Keratinocyte (primary cell): ENCODE measurements around the gene MATK. TPM values are rescaled to one million over a fixed set of nuclear protein-coding genes. Genes with fewer than 3 reads are reported as not detected.

Source experiments
- DNase-seq: peaks from one replicate; pipeline ENCODE4 v3.0.0-alpha.2; 2011; ENCODE audit warnings: low read depth, missing footprints, low spot score
- FAIRE-seq: peaks from 2 replicates; lab custom pipeline; 2011; peaks lifted over from hg19 to GRCh38; lab: Jason Lieb, UNC
- H2AFZ ChIP-seq: 2 replicates; pipeline ENCODE4 v1.6.0; 2012; ENCODE audit warnings: low read length, control low read depth, inconsistent platforms; ENCODE audit not compliant: control insufficient read depth
- H3K27ac ChIP-seq: 2 replicates; pipeline ENCODE4 v1.5.1; 2011; ENCODE audit warnings: low read length; ENCODE audit not compliant: control insufficient read depth, insufficient read depth
- H3K27me3 ChIP-seq: 3 replicates; pipeline ENCODE4 v1.6.0; 2011; ENCODE audit warnings: low read length; ENCODE audit not compliant: control insufficient read depth, insufficient read depth; ENCODE audit errors: extremely low read depth
- H3K36me3 ChIP-seq, 2 experiments: 2 replicates in 1 of 2; 3 replicates in 1 of 2; pipeline ENCODE4 v1.5.1; 2011; ENCODE audit warnings: low read length in 2 of 2, mild to moderate bottlenecking in 1 of 2; ENCODE audit not compliant: control insufficient read depth in 2 of 2, insufficient read depth in 2 of 2; ENCODE audit errors: extremely low read depth in 1 of 2
- H3K4me1 ChIP-seq: 3 replicates; pipeline ENCODE4 v1.5.1; 2011; ENCODE audit warnings: low read length; ENCODE audit not compliant: control insufficient read depth, insufficient read depth; ENCODE audit errors: extremely low read depth
- H3K4me2 ChIP-seq: 3 replicates; pipeline ENCODE4 v1.6.0; 2011; ENCODE audit warnings: low read depth, low read length; ENCODE audit not compliant: control insufficient read depth, insufficient read depth; ENCODE audit errors: extremely low read depth
- H3K4me3 ChIP-seq, 3 experiments: fragments of 200-600 bp in 1 of 3; sonication (generic) in 1 of 3; 2 replicates in 2 of 3; 3 replicates in 1 of 3; pipeline ENCODE4 v1.5.1; 2011 to 2016; ENCODE audit warnings: low read length in 3 of 3, mild to moderate bottlenecking in 3 of 3, control low read depth in 2 of 3, inconsistent platforms in 1 of 3, low read depth in 1 of 3, mixed read lengths in 1 of 3, mixed run types in 1 of 3, moderate library complexity in 1 of 3; ENCODE audit not compliant: control insufficient read depth in 2 of 3, insufficient read depth in 2 of 3; ENCODE audit errors: extremely low read depth in 1 of 3
- H3K79me2 ChIP-seq: 2 replicates; pipeline ENCODE4 v1.6.0; 2012; ENCODE audit warnings: low read length; ENCODE audit not compliant: control insufficient read depth, insufficient read depth
- H3K9ac ChIP-seq: 3 replicates; pipeline ENCODE4 v1.6.0; 2011; ENCODE audit warnings: low read length; ENCODE audit not compliant: control insufficient read depth, insufficient read depth; ENCODE audit errors: extremely low read depth
- H3K9me1 ChIP-seq: 3 replicates; pipeline ENCODE4 v1.6.0; 2011; ENCODE audit warnings: low read length; ENCODE audit not compliant: control insufficient read depth, insufficient read depth; ENCODE audit errors: extremely low read depth
- H3K9me3 ChIP-seq: 2 replicates; pipeline ENCODE4 v1.5.1; 2012; ENCODE audit warnings: low read depth, low read length; ENCODE audit not compliant: control insufficient read depth
- H4K20me1 ChIP-seq: 3 replicates; pipeline ENCODE4 v1.6.0; 2011; ENCODE audit warnings: low read length; ENCODE audit not compliant: control insufficient read depth, insufficient read depth; ENCODE audit errors: extremely low read depth
- EZH2 ChIP-seq: IDR thresholded peaks from one replicate; pipeline ENCODE4 v1.6.1; 2012; ENCODE audit warnings: inconsistent platforms, mild to moderate bottlenecking, low read length, moderate library complexity
- dilution Hi-C: fragments of 300-500 bp; cut with MboI; formaldehyde crosslinking; loops from one replicate; pipeline ENCODE4 v1.7.0; 2020; ENCODE audit warnings: low sequenced_read_pairs; ENCODE audit not compliant: extremely low pct_ligation_motif_present
- polyA minus RNA-seq, 3 experiments: library from RNA; depleted of rRNA, polyadenylated mRNA; stranded (reverse); fragments of >200 nt; gene quantifications; 1 replicate in 1 of 3; 2 replicates in 1 of 3; 3 replicates in 1 of 3; pipeline ENCODE4 v1.2.3, GENCODE V29; 2011
- polyA plus RNA-seq, 5 experiments: library from polyadenylated mRNA; depleted of rRNA in 3 of 5; stranded (reverse) in 3 of 5; stranded (forward) in 1 of 5; unstranded in 1 of 5; fragments of >200 nt; gene quantifications; 1 replicate in 1 of 5; 2 replicates in 3 of 5; 3 replicates in 1 of 5; pipeline versions ENCODE4 v1.2.1 to v1.2.3, GENCODE V29; 2011 to 2012; ENCODE audit warnings: missing spikeins in 2 of 5, low read depth in 1 of 5, low replicate concordance in 1 of 5
- TF ChIP-seq, protein P1 (sequence below), 3 experiments: IDR thresholded peaks in 1 of 3; conservative IDR thresholded peaks in 1 of 3; optimal IDR thresholded peaks in 1 of 3; 2 replicates in 2 of 3; 3 replicates in 1 of 3; pipeline versions ENCODE3 to v1.5.1; 2011; ENCODE audit warnings: low read length in 3 of 3, mild to moderate bottlenecking in 3 of 3, moderate library complexity in 2 of 3, control low read depth in 1 of 3, inconsistent platforms in 1 of 3; ENCODE audit not compliant: insufficient read depth in 2 of 3; ENCODE audit errors: extremely low read depth in 1 of 3

The MATK gene, protein sequence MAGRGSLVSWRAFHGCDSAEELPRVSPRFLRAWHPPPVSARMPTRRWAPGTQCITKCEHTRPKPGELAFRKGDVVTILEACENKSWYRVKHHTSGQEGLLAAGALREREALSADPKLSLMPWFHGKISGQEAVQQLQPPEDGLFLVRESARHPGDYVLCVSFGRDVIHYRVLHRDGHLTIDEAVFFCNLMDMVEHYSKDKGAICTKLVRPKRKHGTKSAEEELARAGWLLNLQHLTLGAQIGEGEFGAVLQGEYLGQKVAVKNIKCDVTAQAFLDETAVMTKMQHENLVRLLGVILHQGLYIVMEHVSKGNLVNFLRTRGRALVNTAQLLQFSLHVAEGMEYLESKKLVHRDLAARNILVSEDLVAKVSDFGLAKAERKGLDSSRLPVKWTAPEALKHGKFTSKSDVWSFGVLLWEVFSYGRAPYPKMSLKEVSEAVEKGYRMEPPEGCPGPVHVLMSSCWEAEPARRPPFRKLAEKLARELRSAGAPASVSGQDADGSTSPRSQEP
- polyA plus RNA-seq, result 0.05 to 0.27 TPM (median 0.16 TPM) in 3 replicates
- not detected for polyA plus RNA-seq (2011; ENCODE audit: low read depth)
- polyA plus RNA-seq (2011; cell fraction: cytosol; rRNA removed), result 0.11 and 0.22 TPM in 2 replicates
- 0.22 and 0.43 TPM in 2 replicates for polyA plus RNA-seq (2011; cell fraction: nucleus; rRNA removed)
- polyA plus RNA-seq (2012; ENCODE audit: low replicate concordance), result 0.08 and 0.38 TPM in 2 replicates
- not detected in 3 replicates for polyA minus RNA-seq
- polyA minus RNA-seq (2011; cell fraction: cytosol; rRNA and poly(A)+ RNA removed), result 2.7 TPM
- not detected in 2 replicates for polyA minus RNA-seq (2011; cell fraction: nucleus; rRNA and poly(A)+ RNA removed)

DNA sequence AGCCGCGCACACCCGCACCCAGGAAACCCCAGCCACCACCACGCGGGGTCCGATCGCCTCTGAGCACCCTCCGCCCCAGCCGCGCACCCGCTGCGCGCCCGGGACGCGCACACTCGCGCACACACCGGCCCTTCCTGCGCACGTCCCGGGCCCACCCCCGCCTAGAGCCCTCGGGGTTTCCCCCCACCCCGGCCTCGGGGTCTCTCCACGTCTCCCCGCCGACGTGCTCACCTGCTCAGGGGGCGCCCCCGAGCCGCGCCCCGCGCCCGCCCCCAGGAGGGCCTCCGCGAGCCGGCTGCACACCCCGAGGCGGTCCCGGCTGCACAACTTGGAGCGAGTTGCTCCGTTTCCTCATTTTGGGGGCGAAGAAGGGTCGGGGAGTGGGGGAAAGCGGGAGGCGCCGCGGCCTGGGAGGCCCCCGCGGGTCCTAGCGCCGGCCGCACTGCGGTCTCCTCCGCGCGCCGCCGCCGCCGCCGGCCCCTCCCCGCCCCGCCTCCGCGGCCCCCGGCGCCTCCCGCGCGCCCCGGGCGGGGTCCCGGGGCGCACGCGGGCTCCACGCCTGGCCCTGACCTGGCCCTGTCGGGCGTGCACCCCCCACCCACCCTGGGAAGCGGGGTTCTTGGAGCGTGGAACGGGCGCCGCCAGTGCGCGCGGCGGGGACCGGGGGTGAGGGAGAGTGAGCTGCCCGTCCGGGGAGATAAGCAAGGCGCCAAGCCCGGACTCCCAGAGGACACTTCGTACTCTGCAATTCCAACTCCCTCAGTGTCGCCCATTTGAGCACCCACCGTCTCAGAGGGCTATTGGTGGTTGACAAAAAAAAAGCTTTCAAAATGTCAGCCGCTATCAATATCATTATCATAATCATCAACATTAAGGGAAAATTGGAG is at the start of gene MATK:
TSS of gene MATK (minus strand) at position 444 of the 887 bp plus-strand sequence. CDS start 1,246 bp downstream, outside the sequence.
- no peaks in the 10 kb centered on the region for H4K20me1 ChIP-seq
- no peak within 1 kb of the TSS for H2AFZ ChIP-seq
- H3K9me3 ChIP-seq, result peaks cover 6% of the 10 kb centered on the region
- no peak within 1 kb of the TSS for H3K4me2 ChIP-seq
- peaks cover 45% of the 10 kb centered on the region for H3K27me3 ChIP-seq
- H3K9me1 ChIP-seq, result no peaks in the 10 kb centered on the region
- no peaks in the 10 kb centered on the region for H3K4me1 ChIP-seq
- FAIRE-seq (no peak), DNase-seq (no peak)
- H3K9ac ChIP-seq, result no peak within 1 kb of the TSS
- no peak within 1 kb of the TSS for H3K27ac ChIP-seq
- no peaks in the 10 kb centered on the region for H3K36me3 ChIP-seq
- dilution Hi-C loops, result no loop called here
- TF ChIP-seq EZH2, result peak; percentile 38
- TF ChIP-seq, protein P1, sequence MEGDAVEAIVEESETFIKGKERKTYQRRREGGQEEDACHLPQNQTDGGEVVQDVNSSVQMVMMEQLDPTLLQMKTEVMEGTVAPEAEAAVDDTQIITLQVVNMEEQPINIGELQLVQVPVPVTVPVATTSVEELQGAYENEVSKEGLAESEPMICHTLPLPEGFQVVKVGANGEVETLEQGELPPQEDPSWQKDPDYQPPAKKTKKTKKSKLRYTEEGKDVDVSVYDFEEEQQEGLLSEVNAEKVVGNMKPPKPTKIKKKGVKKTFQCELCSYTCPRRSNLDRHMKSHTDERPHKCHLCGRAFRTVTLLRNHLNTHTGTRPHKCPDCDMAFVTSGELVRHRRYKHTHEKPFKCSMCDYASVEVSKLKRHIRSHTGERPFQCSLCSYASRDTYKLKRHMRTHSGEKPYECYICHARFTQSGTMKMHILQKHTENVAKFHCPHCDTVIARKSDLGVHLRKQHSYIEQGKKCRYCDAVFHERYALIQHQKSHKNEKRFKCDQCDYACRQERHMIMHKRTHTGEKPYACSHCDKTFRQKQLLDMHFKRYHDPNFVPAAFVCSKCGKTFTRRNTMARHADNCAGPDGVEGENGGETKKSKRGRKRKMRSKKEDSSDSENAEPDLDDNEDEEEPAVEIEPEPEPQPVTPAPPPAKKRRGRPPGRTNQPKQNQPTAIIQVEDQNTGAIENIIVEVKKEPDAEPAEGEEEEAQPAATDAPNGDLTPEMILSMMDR (optimal IDR thresholded peaks at IDR 0.05 in 1 of 3, IDR thresholded peaks at IDR 0.05 in 1 of 3, conservative IDR thresholded peaks at IDR 0.05 in 1 of 3; ENCODE audit: extremely low read depth in 1 of 3, insufficient read depth in 2 of 3, low read length in 3 of 3), result no peak
- peak within 1 kb of the TSS in 1 of 3 experiments; percentile 12 for H3K4me3 ChIP-seq
- H3K79me2 ChIP-seq, result no peaks in the 10 kb centered on the region

DNA sequence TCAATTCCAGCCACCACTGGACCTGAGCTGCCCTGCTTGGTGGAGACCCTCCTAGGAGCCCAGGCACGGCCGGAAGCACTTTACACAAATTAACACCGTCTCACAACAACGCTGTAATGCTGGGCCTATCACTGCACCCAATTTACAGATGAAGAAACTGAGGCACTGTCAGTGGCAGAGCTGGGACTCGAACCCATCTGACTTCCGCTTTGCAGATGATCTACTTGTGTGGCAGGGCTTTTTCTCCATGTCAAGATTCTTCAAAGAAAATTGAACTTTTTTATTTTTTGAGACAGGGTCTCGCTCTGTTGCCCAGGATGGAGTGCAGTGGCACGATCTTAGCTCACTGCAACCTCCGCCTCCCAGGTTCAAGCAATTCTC is 48.9 kb upstream of the MATK start:
- Histone ChIP-seq H3K79me2 (no peaks in the 10 kb centered on the region), H3K27me3 (peaks cover 47% of the 10 kb centered on the region), H3K9ac (no peak overlapping the region), H4K20me1 (no peaks in the 10 kb centered on the region), H3K4me2 (no peak overlapping the region), H3K36me3 (no peaks in the 10 kb centered on the region), H3K9me1 (no peaks in the 10 kb centered on the region), H3K4me1 (no peaks in the 10 kb centered on the region), H3K9me3 (peaks cover 9% of the 10 kb centered on the region), H3K27ac (no peak overlapping the region), H3K4me3 (no peak overlapping the region), H2AFZ (no peak overlapping the region)
- dilution Hi-C loops, result no loop called here
- FAIRE-seq, result no peak
- TF ChIP-seq, protein P1 (optimal IDR thresholded peaks at IDR 0.05 in 1 of 3, IDR thresholded peaks at IDR 0.05 in 1 of 3, conservative IDR thresholded peaks at IDR 0.05 in 1 of 3; ENCODE audit: extremely low read depth in 1 of 3, insufficient read depth in 2 of 3, low read length in 3 of 3), result no peak
- TF ChIP-seq EZH2, result no peak
- no peak for DNase-seq
